ENCODE data around the gene SVEP1.
A peak's percentile ranks its signal among the peaks of the same experiment; 100 is the strongest.
"Not testable (repeated sequence)": the region's sequence is repeated elsewhere in the genome, so short reads cannot be mapped to it uniquely, and the experiment has no call there.

The SVEP1 gene

GRCh38 chr9:110443866-110444220 is 135.7 kb downstream of the SVEP1 start:
- no peak for DNase-seq (ENCODE audit: low spot score)

GRCh38 chr9:110443146-110443865 is 136.2 kb downstream of the SVEP1 start:
- no peak for DNase-seq (ENCODE audit: low spot score)

GRCh38 chr9:110440796-110441195 is 138.7 kb downstream of the SVEP1 start:
- DNase-seq (ENCODE audit: low spot score) = no peak

- no peak for DNase-seq (ENCODE audit: low spot score)
These were observed 139.4 kb downstream of the SVEP1 start for GRCh38 chr9:110440172-110440571.

- no peak for DNase-seq (ENCODE audit: low spot score)
These were observed 147.3 kb downstream of the SVEP1 start for GRCh38 chr9:110432253-110432652.

GRCh38 chr9:110429453-110429852 is 150.1 kb downstream of the SVEP1 start:
- no peak for DNase-seq (ENCODE audit: low spot score)

GRCh38 chr9:110427497-110428104 is 151.9 kb downstream of the SVEP1 start:
- DNase-seq (ENCODE audit: low spot score) = peak; percentile 13

GRCh38 chr9:110426052-110426709 is 153.4 kb downstream of the SVEP1 start:
- DNase-seq (ENCODE audit: low spot score) = no peak

GRCh38 chr9:110414471-110414870 is 165.1 kb downstream of the SVEP1 start:
- DNase-seq (ENCODE audit: low spot score) = no peak

- DNase-seq (ENCODE audit: low spot score) = no peak
These were observed 168.6 kb downstream of the SVEP1 start for GRCh38 chr9:110410961-110411360.

GRCh38 chr9:110408598-110408997 is 170.9 kb downstream of the SVEP1 start:
- DNase-seq (ENCODE audit: low spot score) = no peak

- no peak for DNase-seq (ENCODE audit: low spot score)
These were observed 173.6 kb downstream of the SVEP1 start for GRCh38 chr9:110405858-110406443.

GRCh38 chr9:110404473-110404872 is 175.1 kb downstream of the SVEP1 start:
- no peak for DNase-seq (ENCODE audit: low spot score)

- no peak for DNase-seq (ENCODE audit: low spot score)
These were observed 179.6 kb downstream of the SVEP1 start for GRCh38 chr9:110399983-110400382.

GRCh38 chr9:110398992-110399391 is 180.5 kb downstream of the SVEP1 start:
- DNase-seq (ENCODE audit: low spot score) = not testable (repeated sequence)

GRCh38 chr9:110391826-110392485 is 187.6 kb downstream of the SVEP1 start:
- DNase-seq (ENCODE audit: low spot score) = no peak

GRCh38 chr9:110389148-110389750 is 190.3 kb downstream of the SVEP1 start:
- no peak for DNase-seq (ENCODE audit: low spot score)

GRCh38 chr9:110383491-110383890 is 196.1 kb downstream of the SVEP1 start:
- no peak for DNase-seq (ENCODE audit: low spot score)

- DNase-seq (ENCODE audit: low spot score) = no peak
These were observed 196.8 kb downstream of the SVEP1 start for GRCh38 chr9:110382731-110383130.

- no peak for DNase-seq (ENCODE audit: low spot score)
These were observed 208.0 kb downstream of the SVEP1 start for GRCh38 chr9:110371411-110372007.

GRCh38 chr9:110370315-110370714 is 209.2 kb downstream of the SVEP1 start:
- DNase-seq (ENCODE audit: low spot score) = no peak

- DNase-seq (ENCODE audit: low spot score) = no peak
These were observed 215.1 kb downstream of the SVEP1 start for GRCh38 chr9:110364451-110364850.

Measured in HuH-7.5 (cell line).